OCI-LY1 (cell line): ENCODE results near the gene WIZ.

Source experiments
- H2AFZ ChIP-seq: fragments of 200-600 bp; sonication (generic), shearing (Covaris generic); 2 replicates; pipeline ENCODE4 v1.6.0; 2014; ENCODE audit warnings: antibody characterized with exemption, mild to moderate bottlenecking, low read length
- H3F3A ChIP-seq: fragments of 200-600 bp; sonication (generic), shearing (Covaris generic); 2 replicates; pipeline ENCODE4 v1.6.0; 2014; ENCODE audit warnings: mild to moderate bottlenecking, antibody characterized with exemption, low read length, moderate library complexity; ENCODE audit not compliant: insufficient read depth
- H3K27ac ChIP-seq: fragments of 200-600 bp; sonication (generic); 2 replicates; pipeline ENCODE4 v1.5.1; 2014; ENCODE audit warnings: low read length, mixed run types, mild to moderate bottlenecking, low read depth; ENCODE audit not compliant: poor library complexity, severe bottlenecking
- H3K27me3 ChIP-seq: fragments of 200-600 bp; sonication (generic); 2 replicates; pipeline ENCODE4 v1.6.0; 2014; ENCODE audit warnings: antibody characterized with exemption, mild to moderate bottlenecking, low read length, moderate library complexity; ENCODE audit not compliant: insufficient read depth
- H3K36me3 ChIP-seq: fragments of 200-600 bp; sonication (generic); 2 replicates; pipeline ENCODE4 v1.6.1; 2014; ENCODE audit warnings: mild to moderate bottlenecking, antibody characterized with exemption, low read length, moderate library complexity, mixed read lengths; ENCODE audit not compliant: insufficient read depth
- H3K4me1 ChIP-seq: fragments of 200-600 bp; sonication (generic); 2 replicates; pipeline ENCODE4 v1.5.1; 2014; ENCODE audit warnings: mild to moderate bottlenecking, low read length, moderate library complexity; ENCODE audit not compliant: insufficient read depth, severe bottlenecking
- H3K4me2 ChIP-seq: fragments of 200-600 bp; sonication (generic), shearing (Covaris generic); 2 replicates; pipeline ENCODE4 v1.6.1; 2014; ENCODE audit warnings: low read length
- H3K4me3 ChIP-seq: fragments of 200-600 bp; sonication (generic); 2 replicates; pipeline ENCODE4 v1.5.1; 2014; ENCODE audit warnings: low read length, low read depth, mild to moderate bottlenecking, mixed read lengths; ENCODE audit not compliant: poor library complexity, severe bottlenecking
- H3K79me2 ChIP-seq: fragments of 200-600 bp; shearing (Covaris generic); 2 replicates; pipeline ENCODE4 v1.6.1; 2016; ENCODE audit warnings: mixed run types, low read length, mixed read lengths; ENCODE audit not compliant: insufficient read depth
- H3K9ac ChIP-seq: fragments of 200-600 bp; sonication (generic), shearing (Covaris generic); 2 replicates; pipeline ENCODE4 v1.6.1; 2014; ENCODE audit warnings: mild to moderate bottlenecking, low read length, mixed read lengths
- H3K9me2 ChIP-seq: fragments of 200-600 bp; sonication (generic), shearing (Covaris generic); 2 replicates; pipeline ENCODE4 v1.6.1; 2014; ENCODE audit warnings: low read depth, mild to moderate bottlenecking, low read length, mixed read lengths
- H3K9me3 ChIP-seq: fragments of 200-600 bp; shearing (Covaris generic); 2 replicates; pipeline ENCODE4 v1.6.1; 2014; ENCODE audit warnings: low read length, mixed read lengths
- H4K20me1 ChIP-seq: fragments of 200-600 bp; sonication (generic), shearing (Covaris generic); 2 replicates; pipeline ENCODE4 v1.6.0; 2016; ENCODE audit warnings: mild to moderate bottlenecking, low read length; ENCODE audit not compliant: insufficient read depth
- EZH2 ChIP-seq: fragments of 200-600 bp; sonication (generic), shearing (Covaris generic); IDR thresholded peaks from 2 replicates; pipeline ENCODE4 v1.8.0; 2017; ENCODE audit warnings: borderline replicate concordance, mixed run types, mild to moderate bottlenecking, antibody characterized with exemption, low read length, moderate library complexity, mixed read lengths
- TF ChIP-seq, protein P1 (sequence below): fragments of 200-600 bp; sonication (generic), shearing (Covaris generic); IDR thresholded peaks from 2 replicates; pipeline ENCODE4 v1.5.1; 2017; ENCODE audit warnings: mild to moderate bottlenecking, antibody characterized with exemption, low read length, moderate library complexity, mixed read lengths

WIZ gene

DNA sequence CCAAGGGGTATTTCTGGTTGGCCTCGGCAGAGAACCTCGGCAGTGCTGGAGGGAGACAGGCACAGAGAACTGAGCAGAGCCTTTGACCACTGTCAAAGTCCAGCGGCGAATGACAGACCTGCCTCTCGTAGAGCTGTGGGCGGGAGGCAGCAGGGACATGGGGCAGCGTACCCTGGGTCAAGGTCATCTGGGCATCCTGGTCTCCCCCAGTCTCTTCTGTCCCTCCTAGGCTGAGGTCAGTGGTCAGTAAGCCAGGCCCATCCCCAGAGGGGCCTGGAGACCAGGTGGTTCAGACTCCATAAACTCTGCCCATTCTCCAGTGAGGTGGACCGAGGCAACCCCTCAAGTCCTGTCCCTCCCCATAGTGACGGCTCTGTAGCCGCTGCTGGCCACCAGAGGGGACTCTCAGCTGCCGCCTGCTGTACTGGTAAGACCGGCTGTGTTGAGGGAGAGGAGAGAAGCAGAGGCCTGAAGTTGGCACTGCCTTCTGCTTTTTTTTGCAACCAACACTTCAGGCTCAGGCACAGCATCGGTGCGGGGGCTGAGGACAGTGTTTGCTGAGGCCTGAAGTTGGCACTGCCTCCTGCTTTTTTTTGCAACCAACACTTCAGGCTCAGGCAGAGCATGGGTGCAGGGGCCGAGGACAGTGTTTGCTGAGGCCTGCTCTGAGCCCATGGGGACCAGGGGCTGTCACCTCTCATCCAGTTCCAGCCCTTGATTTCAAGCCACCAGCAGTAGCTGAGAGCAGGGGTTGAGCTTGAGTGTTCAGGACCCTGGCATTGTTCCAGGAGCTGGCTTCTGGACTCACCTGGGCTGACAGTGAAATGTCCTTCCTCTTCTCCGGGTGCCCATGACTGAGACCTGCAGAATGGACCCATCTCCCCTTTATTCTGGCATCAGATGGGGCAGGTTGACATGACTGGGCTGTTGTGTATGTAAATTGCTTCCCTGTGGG is 29.9 kb upstream of the WIZ start, which contains the start of gene PGLYRP2:
PGLYRP2 (minus strand) TSS at position 111 of the 955 bp plus-strand sequence. CDS start 130 bp downstream, outside the sequence.
- Histone ChIP-seq H2AFZ (no peak within 1 kb of the TSS), H3K9me3 (no peaks in the 10 kb centered on the region), H3K36me3 (no peaks in the 10 kb centered on the region), H3K79me2 (no peaks in the 10 kb centered on the region), H3K4me1 (no peaks in the 10 kb centered on the region), H3F3A (no peaks in the 10 kb centered on the region), H3K27ac (no peak within 1 kb of the TSS), H3K9ac (no peak within 1 kb of the TSS), H3K27me3 (no peaks in the 10 kb centered on the region), H4K20me1 (no peaks in the 10 kb centered on the region), H3K4me2 (no peak within 1 kb of the TSS), H3K9me2 (no peaks in the 10 kb centered on the region), H3K4me3 (no peak within 1 kb of the TSS)
- TF ChIP-seq, protein P1, sequence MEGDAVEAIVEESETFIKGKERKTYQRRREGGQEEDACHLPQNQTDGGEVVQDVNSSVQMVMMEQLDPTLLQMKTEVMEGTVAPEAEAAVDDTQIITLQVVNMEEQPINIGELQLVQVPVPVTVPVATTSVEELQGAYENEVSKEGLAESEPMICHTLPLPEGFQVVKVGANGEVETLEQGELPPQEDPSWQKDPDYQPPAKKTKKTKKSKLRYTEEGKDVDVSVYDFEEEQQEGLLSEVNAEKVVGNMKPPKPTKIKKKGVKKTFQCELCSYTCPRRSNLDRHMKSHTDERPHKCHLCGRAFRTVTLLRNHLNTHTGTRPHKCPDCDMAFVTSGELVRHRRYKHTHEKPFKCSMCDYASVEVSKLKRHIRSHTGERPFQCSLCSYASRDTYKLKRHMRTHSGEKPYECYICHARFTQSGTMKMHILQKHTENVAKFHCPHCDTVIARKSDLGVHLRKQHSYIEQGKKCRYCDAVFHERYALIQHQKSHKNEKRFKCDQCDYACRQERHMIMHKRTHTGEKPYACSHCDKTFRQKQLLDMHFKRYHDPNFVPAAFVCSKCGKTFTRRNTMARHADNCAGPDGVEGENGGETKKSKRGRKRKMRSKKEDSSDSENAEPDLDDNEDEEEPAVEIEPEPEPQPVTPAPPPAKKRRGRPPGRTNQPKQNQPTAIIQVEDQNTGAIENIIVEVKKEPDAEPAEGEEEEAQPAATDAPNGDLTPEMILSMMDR: no peak
- no peak for TF ChIP-seq EZH2

- Histone ChIP-seq H3K4me2 (no peak overlapping the region), H2AFZ (no peak overlapping the region), H3K9me3 (no peaks in the 10 kb centered on the region), H3F3A (no peaks in the 10 kb centered on the region), H3K4me3 (no peak overlapping the region), H4K20me1 (no peaks in the 10 kb centered on the region), H3K27me3 (no peaks in the 10 kb centered on the region), H3K9me2 (no peaks in the 10 kb centered on the region), H3K79me2 (no peaks in the 10 kb centered on the region), H3K4me1 (no peaks in the 10 kb centered on the region), H3K9ac (no peak overlapping the region), H3K36me3 (no peaks in the 10 kb centered on the region), H3K27ac (no peak overlapping the region)
- TF ChIP-seq, protein P1: no peak
Measured at GRCh38 chr19:15476325-15476724, 26.6 kb upstream of the WIZ start.

DNA sequence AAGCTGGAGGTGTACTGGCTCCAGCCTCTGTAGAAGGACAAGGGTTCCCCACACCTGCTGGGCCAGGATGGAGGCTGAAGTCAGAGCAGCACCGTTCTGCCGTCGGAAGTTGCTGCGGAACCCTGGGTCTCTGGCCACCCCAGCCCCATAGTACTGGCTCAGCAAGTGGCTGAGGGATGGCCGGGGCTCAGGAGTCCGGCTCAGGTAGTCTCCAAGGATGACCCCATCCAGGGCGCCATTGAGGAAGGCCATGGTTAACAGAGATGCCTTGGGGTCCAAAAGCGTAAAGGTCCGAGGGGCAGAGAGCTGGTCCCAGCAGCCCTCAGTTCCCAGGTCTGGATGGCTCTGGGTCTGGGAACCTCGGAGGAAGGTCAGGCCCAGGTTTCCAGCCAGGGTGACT is 25.9 kb upstream of the WIZ start:
- Histone ChIP-seq H3K27ac (no peak overlapping the region), H3K4me1 (no peaks in the 10 kb centered on the region), H3K9me3 (no peaks in the 10 kb centered on the region), H3K4me2 (no peak overlapping the region), H3K9ac (no peak overlapping the region), H3K9me2 (no peaks in the 10 kb centered on the region), H3K27me3 (no peaks in the 10 kb centered on the region), H3K4me3 (no peak overlapping the region), H3K36me3 (no peaks in the 10 kb centered on the region), H4K20me1 (no peaks in the 10 kb centered on the region), H2AFZ (no peak overlapping the region), H3F3A (no peaks in the 10 kb centered on the region), H3K79me2 (no peaks in the 10 kb centered on the region)
- TF ChIP-seq, protein P1: no peak
- no peak for TF ChIP-seq EZH2
